Measurements from ENCODE around the gene SH3PXD2B. TPM values are rescaled to one million over a fixed set of nuclear protein-coding genes. Genes with fewer than 3 reads are reported as not detected.

SH3PXD2B gene
- total RNA-seq, 1 experiment from 2014 or later = 17.7 TPM

GRCh38 chr5:172441262-172441751, 13.0 kb downstream of the SH3PXD2B start:
- in situ Hi-C loops (cut with HindIII; ENCODE audit: low sequenced_read_pairs) = no loop called here
- DNase-seq (ENCODE audit: low spot score) = no peak

- no peak for DNase-seq (ENCODE audit: low spot score)
- in situ Hi-C loops (cut with HindIII; ENCODE audit: low sequenced_read_pairs) = no loop called here
Measured at GRCh38 chr5:172440486-172440885, 13.8 kb downstream of the SH3PXD2B start.

GRCh38 chr5:172439785-172440477, 14.4 kb downstream of the SH3PXD2B start:
- DNase-seq (ENCODE audit: low spot score) = no peak
- in situ Hi-C loops (cut with HindIII; ENCODE audit: low sequenced_read_pairs) = no loop called here

GRCh38 chr5:172438319-172438668, 16.0 kb downstream of the SH3PXD2B start:
- in situ Hi-C loops (cut with HindIII; ENCODE audit: low sequenced_read_pairs) = no loop called here
- no peak for DNase-seq (ENCODE audit: low spot score)

- in situ Hi-C loops (cut with HindIII; ENCODE audit: low sequenced_read_pairs) = no loop called here
- DNase-seq (ENCODE audit: low spot score) = peak; percentile 49
Measured at GRCh38 chr5:172437445-172438318, 16.6 kb downstream of the SH3PXD2B start.

GRCh38 chr5:172436879-172437369, 17.4 kb downstream of the SH3PXD2B start:
- in situ Hi-C loops (cut with HindIII; ENCODE audit: low sequenced_read_pairs) = no loop called here
- peak; percentile 75 for DNase-seq (ENCODE audit: low spot score)

- DNase-seq (ENCODE audit: low spot score) = no peak
- in situ Hi-C loops (cut with HindIII; ENCODE audit: low sequenced_read_pairs) = no loop called here
Measured at GRCh38 chr5:172436078-172436878, 18.0 kb downstream of the SH3PXD2B start.

- in situ Hi-C loops (cut with HindIII; ENCODE audit: low sequenced_read_pairs) = no loop called here
- no peak for DNase-seq (ENCODE audit: low spot score)
Measured at GRCh38 chr5:172435362-172436077, 18.8 kb downstream of the SH3PXD2B start.

- no peak for DNase-seq (ENCODE audit: low spot score)
- in situ Hi-C loops (cut with HindIII; ENCODE audit: low sequenced_read_pairs) = no loop called here
Measured at GRCh38 chr5:172434251-172434650, 20.1 kb downstream of the SH3PXD2B start.

- in situ Hi-C loops (cut with HindIII; ENCODE audit: low sequenced_read_pairs) = no loop called here
Measured at GRCh38 chr5:172433513-172433912, 20.8 kb downstream of the SH3PXD2B start.

GRCh38 chr5:172433071-172433470, 21.3 kb downstream of the SH3PXD2B start:
- no peak for DNase-seq (ENCODE audit: low spot score)
- in situ Hi-C loops (cut with HindIII; ENCODE audit: low sequenced_read_pairs) = no loop called here

More at GRCh38 chr5:172433513-172433912, 20.8 kb downstream of the SH3PXD2B start:
- DNase-seq (ENCODE audit: low spot score) = no peak

- in situ Hi-C loops (cut with HindIII; ENCODE audit: low sequenced_read_pairs) = no loop called here
- DNase-seq (ENCODE audit: low spot score) = no peak
Measured at GRCh38 chr5:172430354-172430753, 24.0 kb downstream of the SH3PXD2B start.

- DNase-seq (ENCODE audit: low spot score) = no peak
- in situ Hi-C loops (cut with HindIII; ENCODE audit: low sequenced_read_pairs) = no loop called here
Measured at GRCh38 chr5:172429201-172429940, 25.0 kb downstream of the SH3PXD2B start.

- no peak for DNase-seq (ENCODE audit: low spot score)
- in situ Hi-C loops (cut with HindIII; ENCODE audit: low sequenced_read_pairs) = no loop called here
Measured at GRCh38 chr5:172428224-172429166, 25.8 kb downstream of the SH3PXD2B start.

- no peak for DNase-seq (ENCODE audit: low spot score)
- in situ Hi-C loops (cut with HindIII; ENCODE audit: low sequenced_read_pairs) = no loop called here
Measured at GRCh38 chr5:172427202-172427601, 27.1 kb downstream of the SH3PXD2B start.

GRCh38 chr5:172426086-172426485, 28.2 kb downstream of the SH3PXD2B start:
- DNase-seq (ENCODE audit: low spot score) = no peak
- in situ Hi-C loops (cut with HindIII; ENCODE audit: low sequenced_read_pairs) = no loop called here

GRCh38 chr5:172425402-172425801, 28.9 kb downstream of the SH3PXD2B start:
- in situ Hi-C loops (cut with HindIII; ENCODE audit: low sequenced_read_pairs) = no loop called here

More at GRCh38 chr5:172425402-172425801, 28.9 kb downstream of the SH3PXD2B start:
- DNase-seq (ENCODE audit: low spot score) = no peak
